Suprapubic skin (tissue), 4 donors: ENCODE measurements around the gene MEX3D. TPM values are rescaled to one million over a fixed set of nuclear protein-coding genes. Genes with fewer than 3 reads are reported as not detected.

Source experiments
- DNase-seq, 2 donors: peaks; one replicate each; pipeline ENCODE4 v3.0.0-alpha.2; 2019; ENCODE audit warnings: low spot score in 2 of 2
- H3K27ac ChIP-seq: fragments of 200-600 bp; sonication (generic); one replicate; pipeline ENCODE4 v1.5.1; 2019
- H3K27me3 ChIP-seq: fragments of 200-600 bp; sonication (generic); one replicate; pipeline ENCODE4 v1.5.1; 2019
- H3K36me3 ChIP-seq: fragments of 200-600 bp; sonication (generic); one replicate; pipeline ENCODE4 v1.5.1; 2019
- H3K4me1 ChIP-seq: fragments of 200-600 bp; sonication (generic); one replicate; pipeline ENCODE4 v1.5.1; 2019
- H3K4me3 ChIP-seq: fragments of 200-600 bp; sonication (generic); one replicate; pipeline ENCODE4 v1.5.1; 2019; ENCODE audit warnings: mild to moderate bottlenecking
- H3K9me3 ChIP-seq: fragments of 200-600 bp; sonication (generic); one replicate; pipeline ENCODE4 v1.5.1; 2019
- CTCF ChIP-seq, 2 donors: fragments of 200-600 bp in 1 of 2; fragments of 450-650 bp in 1 of 2; sonication (generic) in 1 of 2; IDR thresholded peaks; one replicate each; pipeline ENCODE4 v1.5.1; 2016 to 2019; ENCODE audit warnings: antibody characterized with exemption in 2 of 2, mild to moderate bottlenecking in 1 of 2, moderate library complexity in 1 of 2
- EP300 ChIP-seq: sonication (generic); formaldehyde crosslinking; IDR thresholded peaks from one replicate; pipeline ENCODE4 v1.6.1; 2017; ENCODE audit warnings: antibody characterized with exemption
- POLR2A ChIP-seq, 2 donors: fragments of 450-650 bp; IDR thresholded peaks; one replicate each; pipeline ENCODE4 v1.6.1; 2017; ENCODE audit warnings: antibody characterized with exemption in 2 of 2, mild to moderate bottlenecking in 2 of 2, moderate library complexity in 2 of 2
- POLR2AphosphoS5 ChIP-seq, 3 donors: sonication (generic); formaldehyde crosslinking; IDR thresholded peaks; one replicate each; pipeline ENCODE4 v1.6.1; 2017; ENCODE audit warnings: antibody characterized with exemption in 3 of 3
- WGBS: methylation state at CpG from one replicate; pipeline ENCODE4 v1.1.5; 2018; 5-methylcytosine and 5-hydroxymethylcytosine counted together
- total RNA-seq, 4 donors: library from RNA; depleted of rRNA; stranded (reverse); fragments of >200 nt; gene quantifications; one replicate each; pipeline ENCODE4 v1.1.0, GENCODE V29; 2016

The MEX3D gene
- total RNA-seq, 4 donors from 2014 or later = 20.1 to 36.4 (median 26.9) TPM

GRCh38 chr19:1572795-1573194, 4.7 kb upstream of the MEX3D start:
- Histone ChIP-seq H3K9me3 (no peaks in the 10 kb centered on the region), H3K4me3 (no peak overlapping the region), H3K4me1 (peaks cover 11% of the 10 kb centered on the region), H3K27me3 (no peaks in the 10 kb centered on the region), H3K27ac (no peak overlapping the region), H3K36me3 (peaks cover 16% of the 10 kb centered on the region)
- no peak for DNase-seq
- WGBS = 82% methylated on average over 9 of the region's 9 CpGs
- TF ChIP-seq POLR2A (IDR thresholded peaks at IDR 0.05) = no peak

DNA sequence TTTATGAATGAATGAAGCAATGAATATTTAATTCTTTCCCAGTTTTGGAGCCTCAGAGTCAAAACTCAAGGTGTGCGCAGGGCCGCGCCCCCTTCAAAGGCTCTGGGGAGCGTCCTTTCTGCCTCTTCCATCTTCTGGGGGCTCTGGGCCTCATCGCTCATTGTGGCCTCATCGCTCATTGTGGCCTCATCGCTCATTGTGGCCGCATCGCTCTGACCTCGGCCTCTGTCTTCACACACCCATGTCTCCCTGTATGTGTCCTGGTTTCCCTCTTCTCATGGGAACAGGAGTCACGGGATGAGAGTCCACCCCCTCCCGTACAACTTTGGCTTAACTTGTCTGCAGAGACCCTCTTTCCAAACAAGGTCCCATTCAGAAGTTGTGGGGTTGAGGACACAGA, 3.2 kb upstream of the MEX3D start:
- Histone ChIP-seq H3K27me3 (no peaks in the 10 kb centered on the region), H3K36me3 (peaks cover 1% of the 10 kb centered on the region), H3K27ac (no peak overlapping the region), H3K4me1 (peaks cover 20% of the 10 kb centered on the region), H3K4me3 (no peak overlapping the region), H3K9me3 (no peaks in the 10 kb centered on the region)
- DNase-seq = no peak
- no peak for TF ChIP-seq EP300
- TF ChIP-seq POLR2A (IDR thresholded peaks at IDR 0.05) = no peak
- no peak for TF ChIP-seq POLR2AphosphoS5 (IDR thresholded peaks at IDR 0.05)
- TF ChIP-seq CTCF (IDR thresholded peaks at IDR 0.05) = no peak
- 93% methylated on average over 12 of the region's 12 CpGs for WGBS

- WGBS = 88% methylated on average over 12 of the region's 13 CpGs
- no peak overlapping the region for H3K27ac ChIP-seq
- no peak for TF ChIP-seq POLR2A (IDR thresholded peaks at IDR 0.05)
- no peak for TF ChIP-seq POLR2AphosphoS5 (IDR thresholded peaks at IDR 0.05)
- no peak for TF ChIP-seq EP300
- no peak for TF ChIP-seq CTCF (IDR thresholded peaks at IDR 0.05)
These were observed 2.7 kb upstream of the MEX3D start for GRCh38 chr19:1570836-1571235.

DNA sequence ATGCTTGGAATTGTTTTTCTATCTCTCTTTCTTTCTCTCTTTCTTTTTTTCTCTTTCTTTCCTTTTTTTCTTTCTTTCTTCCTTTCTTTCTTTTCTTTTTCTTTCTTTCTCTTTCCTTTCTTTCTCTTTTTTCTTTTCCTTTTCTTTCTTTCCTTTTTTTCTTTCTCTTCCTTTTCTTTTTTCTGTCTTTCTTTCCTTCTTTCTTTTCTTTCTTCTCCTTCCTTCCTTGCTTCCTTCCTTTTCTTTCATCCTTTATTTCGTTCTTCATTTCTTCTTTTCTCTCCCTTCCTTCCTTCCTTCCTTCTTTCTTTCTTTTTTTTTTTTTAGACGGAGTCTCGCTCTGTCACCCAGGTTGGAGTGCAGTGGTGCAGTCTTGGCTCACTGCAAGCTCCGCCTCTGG, 1.9 kb upstream of the MEX3D start:
- Histone ChIP-seq H3K9me3 (no peaks in the 10 kb centered on the region), H3K27me3 (no peaks in the 10 kb centered on the region), H3K4me3 (no peak overlapping the region), H3K27ac (no peak overlapping the region), H3K36me3 (no peaks in the 10 kb centered on the region), H3K4me1 (peaks cover 28% of the 10 kb centered on the region)
- no peak for TF ChIP-seq CTCF (IDR thresholded peaks at IDR 0.05)
- no peak for TF ChIP-seq POLR2A (IDR thresholded peaks at IDR 0.05)
- TF ChIP-seq POLR2AphosphoS5 (IDR thresholded peaks at IDR 0.05) = no peak
- TF ChIP-seq EP300 = no peak
- no peak for DNase-seq
- 73% methylated on average over 4 of the region's 4 CpGs for WGBS

More at GRCh38 chr19:1570836-1571235, 2.7 kb upstream of the MEX3D start:
- H3K4me1 ChIP-seq = peaks cover 25% of the 10 kb centered on the region
- no peak for DNase-seq
- no peaks in the 10 kb centered on the region for H3K27me3 ChIP-seq
- H3K9me3 ChIP-seq = no peaks in the 10 kb centered on the region
- no peaks in the 10 kb centered on the region for H3K36me3 ChIP-seq
- H3K4me3 ChIP-seq = no peak overlapping the region

GRCh38 chr19:1567848-1568227, 287 bp downstream of the MEX3D start:
- Histone ChIP-seq H3K4me1 (peaks cover 28% of the 10 kb centered on the region), H3K27me3 (no peaks in the 10 kb centered on the region), H3K36me3 (no peaks in the 10 kb centered on the region), H3K27ac (no peak overlapping the region), H3K9me3 (no peaks in the 10 kb centered on the region), H3K4me3 (peak overlapping the region; percentile 79)
- no peak for TF ChIP-seq CTCF (IDR thresholded peaks at IDR 0.05)
- TF ChIP-seq EP300 = no peak
- no peak for TF ChIP-seq POLR2AphosphoS5 (IDR thresholded peaks at IDR 0.05)
- TF ChIP-seq POLR2A (IDR thresholded peaks at IDR 0.05) = no peak
- DNase-seq = no peak
- WGBS = no CpG with 5 or more reads among the region's 73 CpGs
